ENCODE results near the gene PHF20. TPM values are rescaled to one million over a fixed set of nuclear protein-coding genes. Genes with fewer than 3 reads are reported as not detected.

Gene PHF20
- total RNA-seq, 1 donor from 2014 or later: 46.5 TPM

DNA sequence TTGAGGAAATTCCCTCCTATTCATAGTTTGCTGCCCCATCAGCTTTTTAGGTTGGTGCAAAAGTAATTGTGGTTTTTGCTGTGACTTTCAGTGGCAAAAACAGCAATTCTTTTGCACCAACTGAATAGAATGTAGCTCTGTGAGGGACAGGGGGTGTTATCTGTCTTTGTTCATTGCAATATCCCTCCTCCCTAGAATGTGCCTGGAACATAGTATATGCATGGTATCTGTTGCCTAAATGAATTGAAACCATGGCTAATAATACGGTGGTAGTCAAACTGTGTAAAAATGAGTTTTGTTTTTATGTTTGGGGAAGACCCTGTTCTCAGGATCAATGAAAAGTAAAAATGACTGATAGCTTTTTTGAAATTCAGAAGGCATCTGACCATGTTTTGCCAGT lies 137.4 kb downstream of the PHF20 start:
- intact Hi-C loops (cut with micrococcal nuclease): no loop called here

DNA sequence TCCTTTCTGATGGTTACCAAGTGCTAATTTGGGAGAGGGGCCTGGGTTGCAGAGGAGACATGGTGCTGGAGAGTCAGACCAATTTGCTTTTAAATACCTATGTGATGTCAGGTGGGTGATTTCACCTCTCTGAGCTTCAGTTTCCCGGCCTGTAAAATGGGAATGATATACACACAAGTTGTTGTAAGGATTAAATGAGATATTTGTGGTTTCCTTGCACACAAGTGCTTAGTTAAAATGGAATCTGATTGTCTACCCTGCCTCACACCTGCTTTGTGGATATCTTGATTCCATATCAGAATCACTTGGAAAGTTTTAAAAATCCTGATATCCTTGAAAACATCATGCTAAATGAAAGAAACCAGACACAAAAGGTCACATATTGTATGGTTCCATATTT lies 138.0 kb downstream of the PHF20 start:
- intact Hi-C loops (cut with micrococcal nuclease): no loop called here

DNA sequence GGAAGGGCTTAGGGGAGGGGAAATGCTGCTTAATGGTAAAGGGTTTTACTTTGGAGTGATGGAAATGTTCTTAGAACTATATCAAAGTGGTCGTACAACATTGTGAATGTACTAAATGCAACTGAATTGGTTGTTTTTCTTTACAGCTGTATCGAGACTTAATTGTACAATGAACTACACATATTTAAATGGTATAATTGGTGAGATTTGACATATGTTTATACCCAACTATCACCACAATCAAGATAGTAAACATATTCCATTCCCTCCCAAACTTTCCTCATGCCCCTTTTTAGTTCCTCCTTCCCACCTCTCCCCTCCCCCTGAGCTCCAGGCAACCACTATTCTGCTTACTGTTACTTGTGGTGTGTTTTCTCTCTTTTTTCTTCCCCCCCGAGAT lies 138.4 kb downstream of the PHF20 start:
- intact Hi-C loops (cut with micrococcal nuclease): no loop called here

DNA sequence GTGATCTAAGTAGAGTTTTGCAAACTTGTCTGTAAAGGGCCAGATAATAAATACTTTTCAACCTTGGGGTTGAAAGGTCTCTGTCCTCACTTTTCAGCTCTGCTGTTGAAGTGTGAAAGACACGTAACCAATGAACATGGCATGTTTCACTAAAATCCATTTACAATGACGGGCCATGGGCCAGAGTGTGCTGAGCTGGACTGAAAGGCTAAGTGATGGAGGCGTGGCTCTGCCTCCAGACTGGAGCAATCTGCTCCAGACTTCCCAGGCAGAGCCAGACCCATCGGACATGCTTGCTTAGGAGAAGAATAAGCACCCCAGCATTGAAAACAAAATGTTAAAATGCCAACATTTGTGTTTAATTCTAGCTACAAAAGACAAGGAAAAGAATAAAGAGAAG lies 141.1 kb downstream of the PHF20 start:
- intact Hi-C loops (cut with micrococcal nuclease): no loop called here

DNA sequence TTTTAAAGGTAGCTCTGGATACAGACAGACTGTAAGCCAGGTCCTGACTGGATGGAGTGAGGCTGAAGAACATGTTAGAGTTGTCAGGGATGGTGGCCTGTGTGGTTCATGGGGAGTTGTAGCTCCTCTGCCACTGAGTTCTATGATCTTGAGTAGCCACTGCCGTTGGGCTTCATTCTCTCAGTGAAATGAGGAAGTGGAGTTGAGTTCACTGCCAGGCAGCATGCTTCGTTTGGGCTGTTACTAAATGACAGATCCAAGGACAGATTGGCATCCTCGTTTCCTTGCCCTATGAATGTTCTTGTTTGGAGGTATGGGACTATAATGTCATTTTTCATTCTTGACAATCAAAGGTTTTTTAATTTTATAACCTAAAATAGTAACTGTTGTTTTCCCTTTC lies 145.3 kb downstream of the PHF20 start:
- intact Hi-C loops (cut with micrococcal nuclease): no loop called here

DNA sequence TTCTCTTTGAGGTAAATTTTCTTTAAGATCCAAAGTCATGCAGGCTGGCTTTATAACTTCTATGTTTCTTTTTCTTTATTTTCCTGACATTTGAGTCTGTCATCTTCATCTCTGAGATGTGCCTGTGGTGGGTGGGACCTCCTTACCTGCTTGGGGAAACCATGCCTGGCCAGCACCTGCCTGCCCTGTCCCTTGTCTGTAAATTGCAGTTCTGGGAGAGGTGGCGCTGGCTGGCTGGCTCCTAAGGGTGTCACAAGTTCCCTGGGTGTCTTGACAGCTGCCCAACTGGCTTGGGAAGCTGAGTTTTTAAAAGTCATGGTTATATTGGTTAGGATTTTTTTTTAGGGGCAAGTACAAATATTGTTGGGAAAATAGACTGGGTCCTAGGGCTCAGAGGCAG lies 146.2 kb downstream of the PHF20 start:
- intact Hi-C loops (cut with micrococcal nuclease): no loop called here

DNA sequence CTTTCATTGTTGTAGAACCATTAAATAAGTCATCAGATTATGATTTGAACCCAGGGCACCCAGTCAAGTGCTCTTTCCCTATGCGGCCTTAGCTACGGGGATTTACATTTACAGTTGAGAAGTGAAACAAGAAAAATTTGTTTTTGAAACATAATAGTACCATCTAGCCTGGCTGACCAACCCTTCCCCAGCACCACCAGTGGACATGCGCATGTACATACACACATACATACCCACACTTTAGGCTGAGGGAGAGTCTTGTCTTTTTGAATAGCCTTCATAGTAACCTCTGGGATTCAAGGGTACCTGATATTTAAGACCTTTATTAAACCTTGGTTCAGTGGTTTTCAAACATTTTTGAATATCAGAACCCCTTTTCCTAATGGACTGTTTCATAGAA lies 148.7 kb downstream of the PHF20 start:
- intact Hi-C loops (cut with micrococcal nuclease): no loop called here

DNA sequence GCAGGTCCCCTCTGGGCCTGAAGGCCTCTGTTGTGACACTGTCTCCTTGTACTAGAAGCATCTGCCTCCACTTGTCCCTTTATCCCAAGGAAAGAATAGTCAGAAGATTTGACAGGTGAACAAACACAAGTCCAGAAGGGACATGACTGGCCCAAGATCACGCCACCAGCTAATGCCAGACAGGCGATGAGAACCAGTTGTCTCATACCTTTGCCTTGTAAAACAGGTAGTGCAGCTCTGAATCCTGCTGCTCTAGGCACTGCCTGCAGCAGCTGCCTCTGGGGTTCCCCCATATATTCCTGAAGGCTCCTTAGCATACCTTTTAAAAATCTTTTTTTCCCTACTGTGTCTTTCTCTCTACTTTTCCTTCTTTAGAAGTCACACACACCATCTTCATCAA lies 157.5 kb downstream of the PHF20 start:
- intact Hi-C loops (cut with micrococcal nuclease): no loop called here

DNA sequence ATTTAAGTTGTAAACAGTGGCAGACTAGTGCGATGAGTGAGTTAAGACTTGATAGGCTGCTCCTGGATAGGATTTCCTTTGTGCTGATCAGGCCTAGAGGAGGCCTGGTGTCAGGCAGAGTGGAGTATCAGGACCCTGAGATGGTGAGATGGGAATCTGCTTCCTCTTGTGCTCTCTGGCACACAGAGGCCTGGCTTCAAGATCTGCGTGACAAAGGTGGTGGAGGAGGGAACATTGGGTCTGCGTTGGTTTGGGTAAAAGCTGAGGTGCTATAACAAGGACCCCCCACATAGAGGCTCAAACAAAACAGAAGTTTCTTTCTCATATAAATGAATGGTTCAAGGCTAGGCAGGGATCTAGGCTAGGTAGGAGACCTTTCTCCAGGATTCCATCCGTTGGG lies 162.2 kb downstream of the PHF20 start:
- intact Hi-C loops (cut with micrococcal nuclease): no loop called here

DNA sequence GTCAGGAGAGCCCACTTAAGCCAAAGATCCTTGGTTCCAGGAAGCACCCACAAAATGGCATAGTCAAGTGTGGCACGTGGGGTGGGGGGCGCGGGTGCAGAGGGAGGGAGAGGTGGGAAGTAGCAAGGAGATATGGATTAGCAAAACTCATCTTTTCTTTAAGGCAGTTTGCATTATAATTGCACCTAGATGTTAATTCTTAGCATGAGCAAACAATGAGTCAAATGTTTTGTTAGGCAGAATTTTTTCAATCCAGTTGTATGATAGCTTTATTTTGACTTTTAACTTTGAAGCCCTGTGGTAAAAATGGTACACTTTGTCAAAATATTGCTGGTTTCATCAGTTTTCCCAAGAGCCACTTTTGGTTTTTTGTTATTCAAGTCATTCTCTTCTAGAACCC lies 167.4 kb downstream of the PHF20 start:
- intact Hi-C loops (cut with micrococcal nuclease): no loop called here

DNA sequence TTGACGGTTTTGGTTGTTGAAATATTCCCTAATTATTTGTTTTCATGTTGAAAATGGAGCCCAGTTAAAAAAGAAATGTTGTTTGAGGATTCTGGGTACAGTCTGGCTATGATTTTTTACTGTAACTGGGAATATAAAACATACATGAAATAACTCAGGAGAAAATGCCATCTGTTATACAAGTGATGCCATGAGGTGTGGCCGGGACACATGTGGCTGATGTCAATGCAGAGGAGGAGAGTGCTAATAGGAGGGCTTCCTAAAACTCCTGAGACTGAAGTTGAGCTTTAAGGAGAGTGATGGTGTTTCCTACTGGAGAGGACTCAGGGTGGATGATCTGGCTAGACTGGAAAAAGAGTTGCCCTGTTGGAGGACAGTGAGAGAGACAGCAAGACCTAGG lies 169.8 kb downstream of the PHF20 start:
- intact Hi-C loops (cut with micrococcal nuclease): no loop called here

DNA sequence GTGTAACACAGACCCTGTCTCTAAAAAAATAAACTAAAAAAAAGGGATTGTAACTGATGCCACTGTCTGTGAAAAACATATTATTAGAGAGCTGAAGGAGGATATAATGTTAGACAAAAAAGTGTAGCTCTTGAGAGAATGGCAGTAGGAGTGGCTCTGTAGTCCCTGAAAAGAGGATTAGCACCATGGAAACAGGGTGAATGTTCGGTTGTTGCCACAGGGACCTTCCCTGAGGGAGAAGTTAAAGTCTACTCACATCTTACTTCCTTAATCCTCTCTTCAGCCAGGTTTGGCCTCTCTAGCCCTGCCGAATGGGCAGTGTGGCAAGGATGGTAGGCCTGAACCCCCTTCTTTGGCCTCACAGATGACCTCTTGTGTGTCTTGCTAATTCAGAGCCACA lies 170.4 kb downstream of the PHF20 start:
- intact Hi-C loops (cut with micrococcal nuclease): no loop called here

DNA sequence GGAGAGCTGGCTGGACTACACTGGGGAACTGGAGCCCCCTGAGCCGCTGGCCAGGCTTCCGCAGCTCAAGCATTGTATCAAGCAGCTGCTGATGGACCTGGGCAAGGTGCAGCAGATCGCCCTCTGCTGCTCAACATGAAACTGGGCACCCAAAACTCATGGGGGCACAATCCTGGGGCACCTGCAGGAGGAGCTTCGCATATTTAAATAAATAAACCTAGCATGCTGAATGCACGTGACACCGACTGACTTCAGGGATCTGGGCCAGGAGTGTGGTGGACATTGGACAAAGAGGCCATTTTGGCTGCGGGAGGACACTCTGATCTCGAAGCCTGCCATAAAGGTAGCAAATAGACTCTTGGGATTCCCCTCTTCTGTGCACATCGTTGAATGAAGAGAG lies 175.7 kb downstream of the PHF20 start:
- intact Hi-C loops (cut with micrococcal nuclease): no loop called here

DNA sequence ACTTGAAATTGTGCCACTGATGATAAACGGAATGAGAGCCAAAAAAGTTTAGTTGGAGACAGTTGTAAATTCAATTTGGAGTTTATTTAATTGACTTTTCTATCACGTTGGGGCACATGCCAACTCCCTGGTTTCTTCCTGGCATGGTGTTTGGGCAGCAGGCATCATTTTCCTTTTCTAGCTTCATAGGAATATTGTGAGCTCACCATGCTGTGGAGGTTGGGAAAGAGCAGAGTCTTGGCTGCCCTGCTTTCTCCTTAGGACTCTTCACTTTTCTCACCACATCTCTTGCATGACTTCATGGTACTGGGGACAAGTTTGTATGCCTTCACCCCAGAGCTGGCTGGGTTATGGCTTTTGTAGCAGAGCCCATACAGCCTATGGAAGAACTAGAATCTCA lies 176.1 kb downstream of the PHF20 start:
- intact Hi-C loops (cut with micrococcal nuclease): no loop called here

DNA sequence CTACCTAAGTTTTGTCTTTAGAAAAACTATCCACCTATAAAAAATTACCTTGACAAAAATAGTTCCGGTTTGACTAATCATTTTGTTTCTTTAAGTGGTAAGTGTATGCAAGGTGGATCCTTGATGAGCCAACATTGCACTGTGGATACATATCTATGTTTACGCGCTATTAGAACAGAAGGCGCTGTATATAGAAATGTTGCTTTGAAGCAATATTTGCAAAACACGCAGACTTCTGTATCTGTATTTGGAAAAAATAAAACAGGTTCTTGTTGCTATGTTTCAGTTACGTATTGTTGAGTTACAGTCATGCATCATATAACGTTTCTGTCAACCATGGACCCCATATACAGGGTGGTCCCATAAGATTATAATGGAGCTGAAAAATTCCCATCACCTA lies 178.3 kb downstream of the PHF20 start:
- intact Hi-C loops (cut with micrococcal nuclease): loop anchor here (5.0 kb wide), 1 partner anchor 993 kb away; the partner anchor contains the start of genes GSS and MYH7B

DNA sequence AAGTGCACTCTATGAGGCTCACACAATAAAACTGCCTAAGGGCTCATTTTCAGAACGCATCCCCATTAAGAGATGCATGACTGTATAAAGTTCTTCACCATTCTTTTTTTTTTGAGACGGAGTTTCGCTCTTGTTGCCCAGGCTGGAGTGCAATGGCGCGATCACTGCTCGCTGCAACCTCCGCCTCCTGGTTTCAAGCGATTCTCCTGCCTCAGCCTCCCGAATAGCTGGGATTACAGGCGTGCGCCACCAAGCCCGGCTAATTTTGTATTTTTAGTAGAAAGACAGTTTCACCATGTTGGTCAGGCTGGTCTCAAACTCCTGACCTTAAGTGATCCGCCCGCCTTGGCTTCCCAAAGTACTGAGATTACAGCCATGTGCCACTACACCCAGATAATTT lies 180.3 kb downstream of the PHF20 start:
- intact Hi-C loops (cut with micrococcal nuclease): loop anchor here (5.0 kb wide), 1 partner anchor 995 kb away; the partner anchor contains the start of genes GSS and MYH7B

DNA sequence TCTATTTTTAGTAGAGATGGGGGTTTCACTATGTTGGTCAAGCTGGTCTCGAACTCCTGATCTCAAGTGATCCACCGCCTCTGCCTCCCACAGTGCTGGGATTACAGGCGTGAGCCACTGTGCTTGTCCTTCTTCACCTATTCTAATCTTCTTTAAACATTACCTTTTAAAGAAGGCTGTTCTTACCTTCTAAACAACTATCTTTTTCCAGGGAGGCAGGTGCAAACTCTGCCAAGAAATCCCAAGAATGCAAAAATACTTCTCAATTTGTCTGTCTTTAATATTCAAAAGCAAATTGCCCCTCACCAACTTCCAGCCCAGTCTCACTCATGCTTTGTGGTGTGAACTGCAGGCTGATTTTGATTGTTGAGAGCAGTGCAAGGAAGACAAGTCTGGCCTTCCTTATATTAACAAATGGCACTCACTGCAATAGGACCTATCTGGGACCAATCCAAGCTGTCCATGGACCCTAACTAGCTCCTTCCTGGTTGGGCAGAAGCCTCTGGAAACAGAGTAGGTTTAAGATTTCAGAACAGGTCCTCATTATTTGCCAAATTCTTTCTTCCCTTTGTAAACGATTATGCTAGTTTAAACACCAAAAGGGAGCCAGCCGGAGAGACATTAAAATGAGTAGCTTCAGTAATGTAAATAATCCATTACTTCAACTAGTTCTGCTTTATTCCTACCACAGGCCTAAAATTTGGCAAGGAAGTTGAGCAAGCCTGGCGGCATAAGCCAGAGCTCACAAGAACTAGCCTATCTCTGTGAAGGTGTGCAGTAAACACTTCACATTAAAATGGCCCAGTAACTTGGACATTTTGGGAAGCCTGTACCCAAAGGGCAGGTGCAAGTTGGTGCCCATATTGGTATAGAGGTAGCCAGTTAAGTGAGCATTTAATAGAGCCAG lies 180.9 kb downstream of the PHF20 start:
- intact Hi-C loops (cut with micrococcal nuclease): loop anchor here (5.0 kb wide), 1 partner anchor 995 kb away; the partner anchor contains the start of genes GSS and MYH7B

DNA sequence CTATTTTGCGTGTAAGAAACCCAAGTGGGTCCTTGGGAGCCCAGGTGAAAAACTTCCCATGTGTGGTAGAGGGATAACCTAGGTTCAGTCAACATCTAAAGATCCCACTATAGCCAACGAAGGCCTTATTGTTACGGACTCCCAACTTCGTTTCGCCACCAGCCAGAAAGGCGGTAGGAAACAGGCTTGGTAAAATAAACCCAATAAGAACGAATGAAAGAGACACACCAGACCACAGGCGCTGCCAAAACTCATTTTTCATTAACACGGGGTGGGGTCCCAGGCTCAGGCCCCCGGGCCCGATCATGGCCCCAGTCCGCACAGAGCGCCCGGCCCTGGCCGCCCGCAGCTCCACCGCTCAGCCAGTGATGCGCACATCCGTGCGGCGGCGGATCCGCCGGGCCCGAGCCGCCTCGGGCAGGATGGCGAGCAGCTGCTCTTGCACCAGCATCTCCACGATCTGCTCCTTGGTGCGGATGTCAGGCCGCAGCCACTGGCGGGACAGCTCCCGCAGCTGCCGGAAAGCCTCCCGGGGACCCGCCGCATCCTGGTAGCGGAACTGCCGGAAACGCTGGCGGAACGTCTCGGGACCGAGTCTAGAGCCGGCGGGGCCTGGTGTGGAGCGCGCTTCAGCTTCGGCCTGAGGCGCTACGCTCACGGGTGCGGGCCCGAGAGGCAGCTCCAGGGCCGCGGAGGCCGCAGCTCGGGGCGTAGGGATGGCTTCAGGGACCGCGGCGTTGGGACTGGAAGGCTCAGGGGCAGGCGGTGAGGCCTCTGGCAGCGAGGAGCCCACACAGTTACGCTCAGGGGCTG lies 181.8 kb downstream of the PHF20 start:
- intact Hi-C loops (cut with micrococcal nuclease): loop anchor here (1.0 to 5.0 kb wide), 6 partner anchors 97 to 996 kb away; partner anchors contain the start of genes CPNE1, GSS, MYH7B and PHF20

DNA sequence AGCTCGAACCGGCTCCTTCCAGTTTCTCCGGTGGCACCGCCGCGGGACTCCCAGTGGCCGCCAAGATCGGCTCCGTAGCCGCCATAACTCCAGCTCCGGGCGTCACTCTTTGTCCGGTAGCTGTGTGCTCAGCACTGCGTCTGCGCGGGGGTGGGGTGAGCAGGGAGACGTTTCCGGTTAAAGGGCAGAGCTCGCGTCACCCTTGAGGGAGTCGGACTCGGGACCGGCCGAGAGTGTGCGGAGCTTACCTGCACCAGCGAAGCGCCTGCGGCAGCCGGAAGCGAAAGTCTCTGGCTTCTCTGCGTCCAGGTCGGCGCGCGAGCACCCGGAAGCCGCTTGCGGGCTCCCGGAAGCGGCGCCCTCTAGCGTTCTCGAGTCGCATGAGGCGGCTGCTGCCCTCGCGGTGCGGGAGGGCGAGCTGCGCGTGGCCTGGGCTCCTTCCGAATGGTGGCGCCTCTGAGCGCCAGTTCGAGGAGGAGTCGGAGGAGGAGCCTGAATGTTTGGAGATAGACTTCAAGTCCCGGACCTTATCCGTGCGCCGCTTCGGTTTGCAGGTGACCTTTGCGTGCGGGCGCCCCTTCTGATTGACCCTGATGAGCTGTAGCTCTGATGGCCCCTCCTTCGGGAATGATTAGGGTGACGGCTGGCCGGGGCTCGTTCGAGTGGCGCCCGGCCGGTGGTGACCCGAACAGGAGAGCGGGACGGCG lies 182.5 kb downstream of the PHF20 start, which contains the start of gene SCAND1:
TSS of gene SCAND1 (minus strand) at position 303 of the 707 bp plus-strand sequence. CDS start at position 85, 218 bp downstream.
- intact Hi-C loops (cut with micrococcal nuclease): loop anchor here (1.0 to 5.0 kb wide), 6 partner anchors 96 to 997 kb away; partner anchors contain the start of genes CPNE1, GSS, MYH7B and PHF20

DNA sequence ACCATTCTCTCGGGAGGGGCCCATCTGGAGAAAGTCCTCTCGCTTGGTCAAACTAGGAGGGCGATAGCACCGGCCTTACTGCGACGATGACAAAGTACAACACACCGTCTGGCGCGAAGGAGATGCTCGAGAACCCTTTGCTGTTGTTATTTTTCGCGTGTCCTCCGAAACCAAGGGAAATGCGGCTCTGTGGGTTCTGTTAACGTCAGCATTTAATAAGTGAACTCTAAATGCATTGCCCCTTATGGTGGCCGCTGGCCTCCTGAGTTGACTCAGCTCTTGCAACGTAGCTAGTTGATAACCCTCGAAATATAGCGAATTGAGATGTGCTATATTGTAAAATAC lies 183.1 kb downstream of the PHF20 start:
- intact Hi-C loops (cut with micrococcal nuclease): loop anchor here (1.0 to 5.0 kb wide), 6 partner anchors 96 to 998 kb away; partner anchors contain the start of genes CPNE1, GSS, MYH7B and PHF20

DNA sequence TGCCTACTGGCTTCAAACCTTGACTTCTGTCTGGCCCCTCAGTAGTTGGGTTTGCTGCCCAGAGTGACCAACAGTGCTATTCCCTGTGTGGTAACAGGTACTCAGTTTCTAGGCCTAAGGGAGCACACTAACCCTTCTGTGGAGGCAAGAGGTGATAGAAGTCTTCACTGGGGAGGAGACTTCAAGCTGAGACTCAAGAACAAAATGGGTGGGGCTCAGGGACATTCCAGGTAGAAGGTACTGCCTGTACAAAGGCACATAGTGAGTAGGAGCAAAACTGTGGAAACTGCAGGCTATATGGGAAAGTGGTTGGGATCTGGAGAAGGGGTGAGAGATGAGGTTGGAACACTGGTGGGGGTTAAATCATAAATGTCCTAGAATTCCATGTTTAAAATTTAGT lies 184.8 kb downstream of the PHF20 start:
- intact Hi-C loops (cut with micrococcal nuclease): no loop called here

Measured in T-helper 2 cell treated with Interferon-gamma antibody and Interleukin-4, amounts not matched to agents 100 ng/mL and 5 ng/mL, for 36 hours (primary cell).